ENCODE data around the gene MRPL43. TPM values are rescaled to one million over a fixed set of nuclear protein-coding genes. Genes with fewer than 3 reads are reported as not detected.
"Not testable (repeated sequence)": the region's sequence is repeated elsewhere in the genome, so short reads cannot be mapped to it uniquely, and the experiment has no call there.

The MRPL43 gene
- 141 and 174 TPM in 2 replicates for total RNA-seq (2014; rRNA removed; shearing (Covaris generic))

- peak; percentile 84 for DNase-seq (ENCODE audit: low spot score)
These were observed at the start of gene MRPL43, which contains the start of gene TWNK for GRCh38 chr10:100986952-100987684. Gene MRPL43 (minus strand): TSS chr10:100987497. CDS start chr10:100987443, 54 bp downstream. Gene TWNK (plus strand): TSS chr10:100987543. CDS start chr10:100988211, 668 bp downstream.

- no peak for DNase-seq (ENCODE audit: low spot score)
These were observed 49.4 kb upstream of the MRPL43 start for GRCh38 chr10:101036726-101037125.

GRCh38 chr10:101035916-101036702 is 48.8 kb upstream of the MRPL43 start:
- no peak for DNase-seq (ENCODE audit: low spot score)

- no peak for DNase-seq (ENCODE audit: low spot score)
These were observed 48.0 kb upstream of the MRPL43 start for GRCh38 chr10:101035314-101035713.

- not testable (repeated sequence) for DNase-seq (ENCODE audit: low spot score)
These were observed 47.1 kb upstream of the MRPL43 start for GRCh38 chr10:101034404-101034803.

- DNase-seq (ENCODE audit: low spot score), result peak; percentile 41
These were observed 46.0 kb upstream of the MRPL43 start for GRCh38 chr10:101033276-101033675.

GRCh38 chr10:101032637-101033224 is 45.4 kb upstream of the MRPL43 start:
- peak; percentile 73 for DNase-seq (ENCODE audit: low spot score)

- DNase-seq (ENCODE audit: low spot score), result peak; percentile 64
These were observed 44.7 kb upstream of the MRPL43 start for GRCh38 chr10:101031796-101032636.

- DNase-seq (ENCODE audit: low spot score), result peak; percentile 93
These were observed 44.0 kb upstream of the MRPL43 start, which contains the start of the genes PDZD7 and SFXN3 for GRCh38 chr10:101031128-101031795. Gene PDZD7 (minus strand): TSS chr10:101031129. CDS start chr10:101030219, 910 bp downstream. Gene SFXN3 (plus strand): TSS chr10:101031234. CDS start chr10:101034695, 3,461 bp downstream.

GRCh38 chr10:101030496-101031127 is 43.3 kb upstream of the MRPL43 start:
- no peak for DNase-seq (ENCODE audit: low spot score)

- no peak for DNase-seq (ENCODE audit: low spot score)
These were observed 42.4 kb upstream of the MRPL43 start for GRCh38 chr10:101029520-101030295.

GRCh38 chr10:101028446-101029337 is 41.4 kb upstream of the MRPL43 start:
- DNase-seq (ENCODE audit: low spot score), result peak; percentile 51

- no peak for DNase-seq (ENCODE audit: low spot score)
These were observed 39.9 kb upstream of the MRPL43 start for GRCh38 chr10:101027106-101027720.

GRCh38 chr10:101022967-101023705 is 35.8 kb upstream of the MRPL43 start:
- no peak for DNase-seq (ENCODE audit: low spot score)

GRCh38 chr10:101021692-101022251 is 34.5 kb upstream of the MRPL43 start:
- no peak for DNase-seq (ENCODE audit: low spot score)

GRCh38 chr10:101021239-101021638 is 33.9 kb upstream of the MRPL43 start:
- DNase-seq (ENCODE audit: low spot score), result no peak
